ENCODE results near the gene ZNF865.

- TF ChIP-seq CTCF (IDR thresholded peaks at IDR 0.05) (no peak), EZH2 (IDR thresholded peaks at IDR 0.05; ENCODE audit: borderline replicate concordance, insufficient read depth, low read depth, low read length, poor library complexity, severe bottlenecking) (no peak)
Measured at GRCh38 chr19:55593096-55593772, 12.2 kb upstream of the ZNF865 start.
